ENCODE results near the gene NPHS1. TPM values are rescaled to one million over a fixed set of nuclear protein-coding genes. Genes with fewer than 3 reads are reported as not detected.

Gene NPHS1
- total and polyA plus RNA-seq, 9 of the 15 experiments (the other 6 are each of a cell fraction or from before 2014, with no cell fraction given): 0.01 to 0.28 (median 0.14) TPM; not detected in 5

- in situ Hi-C loops (cut with MboI): no loop called here
- no peaks in the 10 kb centered on the region for H3K79me2 ChIP-seq (ENCODE audit: control insufficient read depth, insufficient read depth, low read length)
- POLR2A ChIA-PET: interaction anchor here (0.6 kb wide), 1 partner anchor 398 kb away, joined by 4 read pairs; no protein-coding TSS in a partner anchor
- H3K36me3 ChIP-seq (ENCODE audit: control insufficient read depth, insufficient read depth, low read length): no peaks in the 10 kb centered on the region
- TF ChIP-seq TOE1 (IDR thresholded peaks at IDR 0.05; ENCODE audit: borderline replicate concordance) (no peak), TOE1 (CRISPR knock-in tag; IDR thresholded peaks at IDR 0.05; ENCODE audit: borderline replicate concordance, low read depth) (no peak), NFIC (IDR thresholded peaks at IDR 0.05) (peak; percentile 72), SETDB1 (IDR thresholded peaks at IDR 0.05; ENCODE audit: low read length) (no peak), FOXJ3 (CRISPR knock-in tag; IDR thresholded peaks at IDR 0.05) (no peak), NFIX (CRISPR knock-in tag; IDR thresholded peaks at IDR 0.05; ENCODE audit: low read depth) (peak; percentile 54)
- H4K20me1 ChIP-seq (replicated peaks; ENCODE audit: control insufficient read depth, insufficient read depth, low read length): no peaks in the 10 kb centered on the region
- intact Hi-C loops (cut with micrococcal nuclease): no loop called here
- H3K27ac ChIP-seq (ENCODE audit: extremely low read depth, low read depth, low read length): no peak overlapping the region
- peaks cover 12 to 23% of the 10 kb centered on the region in 2 experiments; a peak in 4 of 5 replicates for H3K4me1 ChIP-seq (replicated peaks in 1 of 2; ENCODE audit: control insufficient read depth in 2 of 2, insufficient read depth in 2 of 2, low read length in 2 of 2)
- no peak overlapping the region for H2AFZ ChIP-seq (ENCODE audit: low read depth, low read length)
- FAIRE-seq (no peak), DNase-seq (ENCODE audit: extremely low read depth in 1 of 4, low spot score in 3 of 4) (no peak), ATAC-seq (no peak)
- H3K9me3 ChIP-seq (replicated peaks; ENCODE audit: control insufficient read depth, insufficient read depth, low read depth, low read length): no peaks in the 10 kb centered on the region; the same call in 1 of the 2 replicates
- H3K27me3 ChIP-seq (ENCODE audit: control insufficient read depth in 2 of 2, insufficient read depth in 2 of 2, low read length in 2 of 2): no peaks in the 10 kb centered on the region
- H3K9me1 ChIP-seq (ENCODE audit: control insufficient read depth, insufficient read depth, low read length): no peaks in the 10 kb centered on the region
- no TSS peak for BruUV-seq (replicated peaks)
- 35% methylated on average over 4 of the region's 5 CpGs for WGBS (ENCODE audit: insufficient coverage, low coverage, missing lambda C conversion rate)
- H3K4me2 ChIP-seq (ENCODE audit: insufficient read depth, low read length): no peak overlapping the region
- CTCF ChIA-PET (ENCODE audit: low intra/inter-chr PET ratio): no interaction called here
- no peak overlapping the region for H3K4me3 ChIP-seq
- peak overlapping the region in 1 of 2 experiments; percentile 28; a peak in 1 of 4 replicates for H3K9ac ChIP-seq (ENCODE audit: insufficient read depth in 1 of 2, low read depth in 2 of 2, low read length in 2 of 2)
These were observed 46.7 kb downstream of the NPHS1 start for GRCh38 chr19:35805526-35806102.

GRCh38 chr19:35801828-35802227 is 50.5 kb downstream of the NPHS1 start:
- WGBS (ENCODE audit: insufficient coverage, low coverage, missing lambda C conversion rate): 48% methylated on average over 3 of the region's 3 CpGs
- Histone ChIP-seq H3K4me2 (ENCODE audit: insufficient read depth, low read length) (no peak overlapping the region), H3K9ac (ENCODE audit: insufficient read depth in 1 of 2, low read depth in 2 of 2, low read length in 2 of 2) (no peak overlapping the region), H3K9me3 (replicated peaks; ENCODE audit: control insufficient read depth, insufficient read depth, low read depth, low read length) (no peaks in the 10 kb centered on the region; the same call in 1 of the 2 replicates), H4K20me1 (replicated peaks; ENCODE audit: control insufficient read depth, insufficient read depth, low read length) (no peaks in the 10 kb centered on the region), H3K9me1 (ENCODE audit: control insufficient read depth, insufficient read depth, low read length) (no peaks in the 10 kb centered on the region), H3K36me3 (ENCODE audit: control insufficient read depth, insufficient read depth, low read length) (no peaks in the 10 kb centered on the region), H3K27me3 (ENCODE audit: control insufficient read depth in 2 of 2, insufficient read depth in 2 of 2, low read length in 2 of 2) (no peaks in the 10 kb centered on the region), H3K4me1 (replicated peaks in 1 of 2; ENCODE audit: control insufficient read depth in 2 of 2, insufficient read depth in 2 of 2, low read length in 2 of 2) (peaks cover 12 to 35% of the 10 kb centered on the region in 2 experiments; a peak in 4 of 5 replicates), H2AFZ (ENCODE audit: low read depth, low read length) (no peak overlapping the region), H3K27ac (ENCODE audit: extremely low read depth, low read depth, low read length) (no peak overlapping the region), H3K79me2 (ENCODE audit: control insufficient read depth, insufficient read depth, low read length) (no peaks in the 10 kb centered on the region), H3K4me3 (no peak overlapping the region)
- TF ChIP-seq CBX5 (IDR thresholded peaks at IDR 0.05; ENCODE audit: borderline replicate concordance, low read depth): peak; percentile 92
- TF ChIP-seq ZNF511 (CRISPR knock-in tag; IDR thresholded peaks at IDR 0.05): no peak
- peak; percentile 95 for TF ChIP-seq TRIM28 (IDR thresholded peaks at IDR 0.05)
- TF ChIP-seq, protein P1, sequence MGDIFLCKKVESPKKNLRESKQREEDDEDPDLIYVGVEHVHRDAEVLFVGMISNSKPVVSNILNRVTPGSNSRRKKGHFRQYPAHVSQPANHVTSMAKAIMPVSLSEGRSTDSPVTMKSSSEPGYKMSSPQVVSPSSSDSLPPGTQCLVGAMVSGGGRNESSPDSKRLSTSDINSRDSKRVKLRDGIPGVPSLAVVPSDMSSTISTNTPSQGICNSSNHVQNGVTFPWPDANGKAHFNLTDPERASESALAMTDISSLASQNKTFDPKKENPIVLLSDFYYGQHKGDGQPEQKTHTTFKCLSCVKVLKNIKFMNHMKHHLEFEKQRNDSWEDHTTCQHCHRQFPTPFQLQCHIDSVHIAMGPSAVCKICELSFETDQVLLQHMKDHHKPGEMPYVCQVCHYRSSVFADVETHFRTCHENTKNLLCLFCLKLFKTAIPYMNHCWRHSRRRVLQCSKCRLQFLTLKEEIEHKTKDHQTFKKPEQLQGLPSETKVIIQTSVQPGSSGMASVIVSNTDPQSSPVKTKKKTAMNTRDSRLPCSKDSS (IDR thresholded peaks at IDR 0.05; ENCODE audit: low read depth, partially characterized antibody): peak; percentile 20
- peak; percentile 100 for TF ChIP-seq ZNF41 (CRISPR knock-in tag; conservative IDR thresholded peaks at IDR 0.05)
- peak; percentile 74; the same call in 1 of the 2 replicates for TF ChIP-seq CBX1 (IDR thresholded peaks at IDR 0.05; ENCODE audit: low read depth)
- TF ChIP-seq ZNF507 (tag; conservative IDR thresholded peaks at IDR 0.05): no peak
- peak in 1 of 2 experiments; percentile 95; a peak in 2 of 3 replicates for TF ChIP-seq CBX3 (IDR thresholded peaks at IDR 0.05; ENCODE audit: borderline replicate concordance in 1 of 2, low read length in 2 of 2)
- TF ChIP-seq TRIM24 (IDR thresholded peaks at IDR 0.05): peak in 1 of 2 experiments; percentile 78; a peak in 2 of 4 replicates
- ChIA-PET POLR2A (interaction anchor here (0.5 to 0.6 kb wide), 2 partner anchors 25 to 34 kb away, joined by 3 read pairs; no protein-coding TSS in a partner anchor), CTCF (ENCODE audit: low intra/inter-chr PET ratio) (no interaction called here)
- FAIRE-seq: no peak
- no peak for DNase-seq (ENCODE audit: extremely low read depth in 1 of 4, low spot score in 3 of 4)
- intact Hi-C loops (cut with micrococcal nuclease) (no loop called here), in situ Hi-C loops (cut with MboI) (no loop called here)
- ATAC-seq: no peak
- no TSS peak for BruUV-seq (replicated peaks)

All from K562 (cell line).